ENCODE measurements around the gene PLXNC1.

The PLXNC1 gene

GRCh38 chr12:94326727-94327126, 178.3 kb downstream of the PLXNC1 start:
- DNase-seq (ENCODE audit: extremely low read depth in 1 of 2, low read depth in 1 of 2) = no peak

- DNase-seq (ENCODE audit: extremely low read depth in 1 of 2, low read depth in 1 of 2) = no peak
Observed at GRCh38 chr12:94327809-94328208, 179.4 kb downstream of the PLXNC1 start.

- DNase-seq (ENCODE audit: extremely low read depth in 1 of 2, low read depth in 1 of 2) = no peak
Observed at GRCh38 chr12:94329366-94329765, 181.0 kb downstream of the PLXNC1 start.

DNA sequence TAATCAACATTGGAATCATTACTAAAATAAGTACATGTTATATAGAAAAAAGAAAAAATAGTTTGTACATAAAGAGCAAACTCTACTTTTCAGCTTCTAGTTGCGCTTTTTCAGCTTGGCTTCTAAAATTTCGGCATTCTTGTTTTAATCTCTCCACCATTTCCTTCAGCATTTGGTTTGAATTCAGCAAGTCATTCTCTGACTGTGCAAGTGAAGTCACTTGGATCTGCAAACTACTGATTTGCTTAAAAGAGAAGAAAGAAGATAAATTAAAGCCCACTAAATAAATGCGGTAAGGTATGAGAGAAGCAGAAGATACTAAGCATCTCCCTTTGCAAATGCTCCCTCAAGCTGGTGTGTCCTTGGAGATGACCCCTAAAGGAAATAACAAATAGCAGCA, 185.0 kb downstream of the PLXNC1 start:
- DNase-seq (ENCODE audit: extremely low read depth in 1 of 2, low read depth in 1 of 2) = no peak

DNA sequence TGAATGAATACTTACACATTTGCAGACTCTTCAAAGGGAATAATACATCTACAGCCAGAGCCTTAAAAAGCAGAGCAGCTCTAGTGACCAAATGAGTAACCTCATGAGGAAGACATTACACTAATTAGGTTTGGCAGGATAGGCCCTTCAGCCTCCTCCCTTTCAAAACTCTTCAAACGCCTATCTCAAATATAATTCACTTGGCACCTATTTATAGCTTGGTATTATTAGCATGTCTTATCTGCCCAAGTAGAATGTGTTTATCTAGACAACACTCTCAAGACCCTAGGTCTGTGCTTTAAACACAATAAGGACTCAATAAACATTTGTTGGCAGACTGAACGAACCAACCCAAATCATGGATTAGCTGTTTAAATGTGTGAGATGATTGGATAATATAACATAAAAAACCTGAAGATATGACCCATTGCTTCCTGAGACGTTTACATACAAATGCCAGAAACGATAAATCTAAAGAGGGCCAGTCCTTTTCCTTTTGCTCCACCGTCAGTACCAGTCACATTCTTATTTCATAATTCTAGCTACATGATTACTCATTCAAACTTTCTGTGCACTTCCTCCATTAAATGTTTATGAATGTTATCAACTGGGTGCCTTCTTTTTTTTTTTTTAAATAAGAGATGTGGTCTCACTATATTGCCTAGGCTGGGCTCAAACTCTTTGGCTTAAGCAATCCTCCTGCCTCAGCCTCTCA, 188.0 kb downstream of the PLXNC1 start:
- no peak for DNase-seq (ENCODE audit: extremely low read depth in 1 of 2, low read depth in 1 of 2)

- no peak for DNase-seq (ENCODE audit: extremely low read depth in 1 of 2, low read depth in 1 of 2)
Observed at GRCh38 chr12:94338006-94338794, 189.8 kb downstream of the PLXNC1 start.

DNA sequence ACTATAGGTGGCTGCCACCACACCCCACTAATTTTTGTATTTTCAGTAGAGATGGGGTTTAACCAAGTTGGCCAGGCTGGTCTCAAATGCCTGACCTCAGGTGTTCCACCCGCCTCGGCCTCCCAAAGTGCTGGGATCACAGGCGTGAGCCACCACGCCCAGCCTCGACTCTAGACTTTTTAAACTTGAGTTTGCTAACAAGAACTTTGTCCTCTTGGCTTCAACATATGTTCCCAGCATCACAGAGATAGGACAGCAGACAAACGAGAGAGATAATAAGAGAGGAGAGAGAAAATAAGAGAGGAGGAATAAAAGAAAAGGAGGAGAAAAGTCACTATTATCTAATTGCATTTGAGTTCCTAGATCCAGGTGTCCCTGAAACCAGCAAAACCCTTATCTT, 192.2 kb downstream of the PLXNC1 start:
- no peak for DNase-seq (ENCODE audit: extremely low read depth in 1 of 2, low read depth in 1 of 2)

DNA sequence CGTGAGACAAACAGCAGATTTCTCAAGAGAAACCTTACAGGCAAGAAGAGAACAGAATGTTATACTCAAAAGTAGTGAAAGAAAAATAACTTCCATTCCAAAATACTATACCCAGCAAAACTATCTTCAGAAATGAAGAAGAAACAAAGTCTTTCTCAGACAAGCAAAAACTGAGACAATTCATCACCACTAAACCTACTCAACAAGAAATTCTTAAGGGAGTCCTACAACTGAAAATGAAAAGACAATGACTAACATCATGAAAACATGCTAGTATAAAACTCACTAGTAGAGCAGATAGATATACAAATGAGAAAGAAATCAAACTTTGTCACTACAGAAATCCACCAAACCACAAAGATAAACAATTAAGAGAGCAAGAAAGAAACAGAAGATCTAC, 204.8 kb downstream of the PLXNC1 start:
- DNase-seq (ENCODE audit: extremely low read depth in 1 of 2, low read depth in 1 of 2) = no peak
